OCI-LY3 (cell line): ENCODE data around the gene SSBP4.

Source experiments
- CTCF ChIP-seq: fragments of 200-600, 300-600 bp; sonication (generic); IDR thresholded peaks from 2 replicates; pipeline ENCODE4 v1.5.1; 2014; ENCODE audit warnings: antibody characterized with exemption, low read length, low read depth
- EZH2phosphoT487 ChIP-seq: fragments of 200-600 bp; shearing (Covaris generic); IDR thresholded peaks from 2 replicates; pipeline ENCODE4 v1.6.1; 2018; ENCODE audit warnings: antibody characterized with exemption, mixed run types, low read depth

DNA sequence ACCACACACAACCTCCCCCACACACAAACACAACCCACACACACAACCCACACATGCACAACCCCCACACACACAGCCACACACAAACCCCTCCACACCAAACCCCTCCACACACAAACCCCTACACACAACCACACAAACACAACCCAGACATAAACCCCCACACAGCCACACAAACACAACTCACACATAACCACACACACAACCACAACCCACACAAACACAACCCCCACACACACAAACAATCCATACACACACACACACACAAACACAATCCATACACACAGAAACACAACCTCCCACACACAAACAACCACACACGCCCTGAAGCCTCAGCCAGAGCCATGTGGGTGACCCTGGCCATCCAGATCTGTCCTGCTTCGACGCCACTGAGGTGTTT, 48.8 kb downstream of the SSBP4 start:
- TF ChIP-seq CTCF: no peak
- TF ChIP-seq EZH2phosphoT487: no peak
